GM12878 (cell line): ENCODE results near the gene GRIA2. TPM values are rescaled to one million over a fixed set of nuclear protein-coding genes. Genes with fewer than 3 reads are reported as not detected.

Source experiments
- ATAC-seq: fragments of 200-7000 bp; cut with Tn5 transposase; 3 replicates; pipeline ENCODE4 v1.9.1; 2020; ENCODE audit warnings: mild to moderate bottlenecking, moderate library complexity
- BruUV-seq: library from RNA; stranded (reverse); fragments of 400-500 nt; replicated peaks from 2 replicates; lab custom pipeline; 2021; lab: Mats Ljungman, UMichigan
- CTCF ChIA-PET: fragments of 300-600 bp; sonication (Branson Sonifier 250); formaldehyde crosslinking; extraction: SDS; loops from one replicate; lab custom pipeline; 2021; ENCODE audit warnings: inconsistent platforms; lab: Yijun Ruan, JAX
- POLR2A ChIA-PET: fragments of 350-600 bp; formaldehyde crosslinking; extraction: SDS; loops from one replicate; lab custom pipeline; 2021; ENCODE audit warnings: inconsistent platforms; lab: Charles Lee
- RAD21 ChIA-PET: fragments of 300-600 bp; sonication (Branson Sonifier 250); formaldehyde crosslinking; loops from one replicate; lab custom pipeline; 2023; ENCODE audit warnings: antibody characterized with exemption; ENCODE audit not compliant: unreplicated experiment; lab: Charles Lee
- SMC1A ChIA-PET: fragments of 300-600 bp; sonication (Branson Sonifier 250); formaldehyde crosslinking; loops from one replicate; lab custom pipeline; 2023; ENCODE audit not compliant: unreplicated experiment, uncharacterized antibody; lab: Charles Lee
- DNase-seq: peaks from one replicate; pipeline ENCODE4 v3.0.0-alpha.2; 2011; ENCODE audit warnings: low read depth, low spot score
- FAIRE-seq: peaks from 3 replicates; lab custom pipeline; 2011; peaks lifted over from hg19 to GRCh38; lab: Jason Lieb, UNC
- H2AFZ ChIP-seq: 2 replicates; pipeline ENCODE4 v1.6.0; 2011; ENCODE audit warnings: low read depth, low read length, control low read depth; ENCODE audit not compliant: control insufficient read depth
- H3K27ac ChIP-seq: 2 replicates; pipeline ENCODE4 v1.5.1; 2011; ENCODE audit warnings: control low read depth; ENCODE audit not compliant: control insufficient read depth, insufficient read depth
- H3K27me3 ChIP-seq, 2 experiments: replicated peaks in 1 of 2; 2 replicates each; pipeline versions ENCODE4 v1.6.0 to v1.6.1; 2011; ENCODE audit warnings: low read length in 1 of 2; ENCODE audit not compliant: control insufficient read depth in 2 of 2, insufficient read depth in 2 of 2
- H3K36me3 ChIP-seq, 2 experiments: 2 replicates each; pipeline ENCODE4 v1.5.1; 2011; ENCODE audit warnings: low read length in 1 of 2; ENCODE audit not compliant: control insufficient read depth in 2 of 2, insufficient read depth in 2 of 2
- H3K4me1 ChIP-seq: 2 replicates; pipeline ENCODE4 v1.6.1; 2011; ENCODE audit warnings: mild to moderate bottlenecking, low read length, moderate library complexity, mixed read lengths; ENCODE audit not compliant: control insufficient read depth, insufficient read depth
- H3K4me2 ChIP-seq: 2 replicates; pipeline ENCODE4 v1.6.0; 2011; ENCODE audit warnings: control low read depth; ENCODE audit not compliant: control insufficient read depth, insufficient read depth
- H3K4me3 ChIP-seq: fragments of 200-600 bp; sonication (generic); 2 replicates; pipeline ENCODE4 v1.5.1; 2016
- H3K79me2 ChIP-seq: 2 replicates; pipeline ENCODE4 v1.6.0; 2011; ENCODE audit warnings: low read length; ENCODE audit not compliant: control insufficient read depth, insufficient read depth
- H3K9ac ChIP-seq: 2 replicates; pipeline ENCODE4 v1.8.0; 2011; ENCODE audit warnings: low read length, control low read depth, mixed read lengths; ENCODE audit not compliant: control insufficient read depth, insufficient read depth
- H3K9me3 ChIP-seq: replicated peaks from 3 replicates; pipeline ENCODE4 v1.5.1; 2011; ENCODE audit warnings: mild to moderate bottlenecking, low read length; ENCODE audit not compliant: control insufficient read depth, insufficient read depth
- H4K20me1 ChIP-seq: 2 replicates; pipeline ENCODE4 v1.6.0; 2011; ENCODE audit not compliant: control insufficient read depth, insufficient read depth
- CHD4 ChIP-seq: fragments of 200-600 bp; sonication (generic); IDR thresholded peaks from 2 replicates; pipeline ENCODE4 v1.6.1; 2016; ENCODE audit warnings: mild to moderate bottlenecking
- POU2F2 ChIP-seq: IDR thresholded peaks from 3 replicates; pipeline ENCODE4 v1.6.1; 2011; ENCODE audit warnings: low read depth, mild to moderate bottlenecking, low read length, borderline replicate concordance
- RCOR1 ChIP-seq: conservative IDR thresholded peaks from 2 replicates; pipeline ENCODE4 v1.6.1; 2012; ENCODE audit warnings: low read depth, low read length, improper control_type of control experiment
- RELA ChIP-seq: fragments of 450-650 bp; IDR thresholded peaks from 2 replicates; pipeline ENCODE4 v1.8.0; 2014; ENCODE audit warnings: borderline replicate concordance; ENCODE audit not compliant: partially characterized antibody
- RUNX3 ChIP-seq: IDR thresholded peaks from 2 replicates; pipeline ENCODE4 v1.6.1; 2012; ENCODE audit warnings: low read length, inconsistent platforms
- SIX5 ChIP-seq: IDR thresholded peaks from 2 replicates; pipeline ENCODE4 v1.6.1; 2011; ENCODE audit warnings: mild to moderate bottlenecking, low read depth, low read length, moderate library complexity; ENCODE audit not compliant: severe bottlenecking
- SREBF1 ChIP-seq: IDR thresholded peaks from 2 replicates; pipeline ENCODE4 v1.6.1; 2012; ENCODE audit warnings: mild to moderate bottlenecking, low read length
- STAT3 ChIP-seq: IDR thresholded peaks from 2 replicates; pipeline ENCODE4 v1.6.1; 2011; ENCODE audit warnings: low read depth, low read length, improper control_type of control experiment
- YBX1 ChIP-seq: fragments of 450-650 bp; IDR thresholded peaks from 2 replicates; pipeline ENCODE4 v1.6.1; 2016; ENCODE audit warnings: antibody characterized with exemption
- WGBS: methylation state at CpG from one replicate; pipeline ENCODE4 v1.1.6; 2016; ENCODE audit warnings: low lambda C conversion rate; ENCODE audit not compliant: insufficient replicate concordance, insufficient coverage; ENCODE audit errors: missing lambda C conversion rate; 5-methylcytosine and 5-hydroxymethylcytosine counted together
- in situ Hi-C: fragments of 300-500 bp; cut with MboI; formaldehyde crosslinking; loops from 9 replicates; pipeline ENCODE4 v1.14.3; 2018; ENCODE audit warnings: mixed read lengths
- intact Hi-C: fragments of 100-400 bp; cut with micrococcal nuclease; formaldehyde crosslinking; loops from one replicate; pipeline ENCODE4 v1.14.2; 2022; ENCODE audit not compliant: unreplicated experiment
- polyA plus RNA-seq, 11 experiments: library from polyadenylated mRNA; depleted of rRNA in 4 of 11; unstranded in 6 of 11; stranded (reverse) in 5 of 11; fragments of >200 nt; fragmentation: Nextera tagmentation in 4 of 11; fragmentation: Illumina TruSeq in 1 of 11; extraction: Ambion mirVana in 4 of 11; extraction: Trizol in 1 of 11; gene quantifications; 1 replicate in 1 of 11; 2 replicates in 10 of 11; pipeline versions ENCODE4 v1.2.1 to v1.2.3, GENCODE V29; 2011 to 2016; ENCODE audit warnings: inconsistent platforms in 2 of 11, missing spikeins in 2 of 11, low read depth in 1 of 11
- total RNA-seq, 4 experiments: library from RNA; depleted of rRNA in 3 of 4; stranded (reverse); fragments of >200 nt in 3 of 4; fragmentation: Illumina TruSeq in 1 of 4; extraction: Trizol in 1 of 4; gene quantifications; 2 replicates each; pipeline versions ENCODE4 v1.2.1 to v1.2.3, GENCODE V29; 2013 to 2021
- TF ChIP-seq, protein P1 (sequence below): fragments of 450-650 bp; IDR thresholded peaks from 2 replicates; pipeline ENCODE4 v1.6.1; 2018; ENCODE audit warnings: mild to moderate bottlenecking, low read depth, moderate library complexity; ENCODE audit not compliant: partially characterized antibody
- TF ChIP-seq, protein P2 (sequence below): fragments of 450-650 bp; IDR thresholded peaks from 2 replicates; pipeline ENCODE4 v1.6.1; 2017; ENCODE audit warnings: mild to moderate bottlenecking, moderate library complexity
- TF ChIP-seq, protein P3 (sequence below): fragments of 450-650 bp; IDR thresholded peaks from 2 replicates; pipeline ENCODE4 v1.6.1; 2014; ENCODE audit warnings: mild to moderate bottlenecking
- TF ChIP-seq, protein P4 (sequence below): fragments of 450-650 bp; formaldehyde crosslinking; IDR thresholded peaks from 2 replicates; pipeline ENCODE4 v1.5.0; 2022; ENCODE audit warnings: mild to moderate bottlenecking, missing genetic modification characterization

The GRIA2 gene
- total and polyA plus RNA-seq, 10 of the 15 experiments (the other 5 are each of a cell fraction or from before 2014, with no cell fraction given): under 0.01 TPM; not detected in 9

GRCh38 chr4:157389741-157390140 lies 169.2 kb downstream of the GRIA2 start:
- ChIA-PET CTCF (no interaction called here), SMC1A (no interaction called here), RAD21 (no interaction called here), POLR2A (no interaction called here)
- Histone ChIP-seq H3K27me3 (no peaks in the 10 kb centered on the region), H3K79me2 (no peaks in the 10 kb centered on the region), H3K9me3 (no peaks in the 10 kb centered on the region), H3K4me2 (no peak overlapping the region), H3K4me3 (no peak overlapping the region), H2AFZ (no peak overlapping the region), H3K4me1 (no peaks in the 10 kb centered on the region), H3K36me3 (no peaks in the 10 kb centered on the region), H4K20me1 (no peaks in the 10 kb centered on the region), H3K27ac (no peak overlapping the region), H3K9ac (no peak overlapping the region)
- FAIRE-seq: no peak
- no TSS peak for BruUV-seq
- intact Hi-C loops (no loop called here), in situ Hi-C loops (no loop called here)
- DNase-seq: no peak
- TF ChIP-seq POU2F2 (no peak), RUNX3 (no peak), STAT3 (no peak), RELA (no peak), CHD4 (no peak), SIX5 (no peak), SREBF1 (no peak), YBX1 (no peak), RCOR1 (no peak)
- TF ChIP-seq, protein P1, sequence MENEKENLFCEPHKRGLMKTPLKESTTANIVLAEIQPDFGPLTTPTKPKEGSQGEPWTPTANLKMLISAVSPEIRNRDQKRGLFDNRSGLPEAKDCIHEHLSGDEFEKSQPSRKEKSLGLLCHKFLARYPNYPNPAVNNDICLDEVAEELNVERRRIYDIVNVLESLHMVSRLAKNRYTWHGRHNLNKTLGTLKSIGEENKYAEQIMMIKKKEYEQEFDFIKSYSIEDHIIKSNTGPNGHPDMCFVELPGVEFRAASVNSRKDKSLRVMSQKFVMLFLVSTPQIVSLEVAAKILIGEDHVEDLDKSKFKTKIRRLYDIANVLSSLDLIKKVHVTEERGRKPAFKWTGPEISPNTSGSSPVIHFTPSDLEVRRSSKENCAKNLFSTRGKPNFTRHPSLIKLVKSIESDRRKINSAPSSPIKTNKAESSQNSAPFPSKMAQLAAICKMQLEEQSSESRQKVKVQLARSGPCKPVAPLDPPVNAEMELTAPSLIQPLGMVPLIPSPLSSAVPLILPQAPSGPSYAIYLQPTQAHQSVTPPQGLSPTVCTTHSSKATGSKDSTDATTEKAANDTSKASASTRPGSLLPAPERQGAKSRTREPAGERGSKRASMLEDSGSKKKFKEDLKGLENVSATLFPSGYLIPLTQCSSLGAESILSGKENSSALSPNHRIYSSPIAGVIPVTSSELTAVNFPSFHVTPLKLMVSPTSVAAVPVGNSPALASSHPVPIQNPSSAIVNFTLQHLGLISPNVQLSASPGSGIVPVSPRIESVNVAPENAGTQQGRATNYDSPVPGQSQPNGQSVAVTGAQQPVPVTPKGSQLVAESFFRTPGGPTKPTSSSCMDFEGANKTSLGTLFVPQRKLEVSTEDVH: no peak
- TF ChIP-seq, protein P2, sequence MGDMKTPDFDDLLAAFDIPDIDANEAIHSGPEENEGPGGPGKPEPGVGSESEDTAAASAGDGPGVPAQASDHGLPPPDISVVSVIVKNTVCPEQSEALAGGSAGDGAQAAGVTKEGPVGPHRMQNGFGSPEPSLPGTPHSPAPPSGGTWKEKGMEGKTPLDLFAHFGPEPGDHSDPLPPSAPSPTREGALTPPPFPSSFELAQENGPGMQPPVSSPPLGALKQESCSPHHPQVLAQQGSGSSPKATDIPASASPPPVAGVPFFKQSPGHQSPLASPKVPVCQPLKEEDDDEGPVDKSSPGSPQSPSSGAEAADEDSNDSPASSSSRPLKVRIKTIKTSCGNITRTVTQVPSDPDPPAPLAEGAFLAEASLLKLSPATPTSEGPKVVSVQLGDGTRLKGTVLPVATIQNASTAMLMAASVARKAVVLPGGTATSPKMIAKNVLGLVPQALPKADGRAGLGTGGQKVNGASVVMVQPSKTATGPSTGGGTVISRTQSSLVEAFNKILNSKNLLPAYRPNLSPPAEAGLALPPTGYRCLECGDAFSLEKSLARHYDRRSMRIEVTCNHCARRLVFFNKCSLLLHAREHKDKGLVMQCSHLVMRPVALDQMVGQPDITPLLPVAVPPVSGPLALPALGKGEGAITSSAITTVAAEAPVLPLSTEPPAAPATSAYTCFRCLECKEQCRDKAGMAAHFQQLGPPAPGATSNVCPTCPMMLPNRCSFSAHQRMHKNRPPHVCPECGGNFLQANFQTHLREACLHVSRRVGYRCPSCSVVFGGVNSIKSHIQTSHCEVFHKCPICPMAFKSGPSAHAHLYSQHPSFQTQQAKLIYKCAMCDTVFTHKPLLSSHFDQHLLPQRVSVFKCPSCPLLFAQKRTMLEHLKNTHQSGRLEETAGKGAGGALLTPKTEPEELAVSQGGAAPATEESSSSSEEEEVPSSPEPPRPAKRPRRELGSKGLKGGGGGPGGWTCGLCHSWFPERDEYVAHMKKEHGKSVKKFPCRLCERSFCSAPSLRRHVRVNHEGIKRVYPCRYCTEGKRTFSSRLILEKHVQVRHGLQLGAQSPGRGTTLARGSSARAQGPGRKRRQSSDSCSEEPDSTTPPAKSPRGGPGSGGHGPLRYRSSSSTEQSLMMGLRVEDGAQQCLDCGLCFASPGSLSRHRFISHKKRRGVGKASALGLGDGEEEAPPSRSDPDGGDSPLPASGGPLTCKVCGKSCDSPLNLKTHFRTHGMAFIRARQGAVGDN: no peak
- TF ChIP-seq, protein P3, sequence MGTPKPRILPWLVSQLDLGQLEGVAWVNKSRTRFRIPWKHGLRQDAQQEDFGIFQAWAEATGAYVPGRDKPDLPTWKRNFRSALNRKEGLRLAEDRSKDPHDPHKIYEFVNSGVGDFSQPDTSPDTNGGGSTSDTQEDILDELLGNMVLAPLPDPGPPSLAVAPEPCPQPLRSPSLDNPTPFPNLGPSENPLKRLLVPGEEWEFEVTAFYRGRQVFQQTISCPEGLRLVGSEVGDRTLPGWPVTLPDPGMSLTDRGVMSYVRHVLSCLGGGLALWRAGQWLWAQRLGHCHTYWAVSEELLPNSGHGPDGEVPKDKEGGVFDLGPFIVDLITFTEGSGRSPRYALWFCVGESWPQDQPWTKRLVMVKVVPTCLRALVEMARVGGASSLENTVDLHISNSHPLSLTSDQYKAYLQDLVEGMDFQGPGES: no peak
- TF ChIP-seq, protein P4, sequence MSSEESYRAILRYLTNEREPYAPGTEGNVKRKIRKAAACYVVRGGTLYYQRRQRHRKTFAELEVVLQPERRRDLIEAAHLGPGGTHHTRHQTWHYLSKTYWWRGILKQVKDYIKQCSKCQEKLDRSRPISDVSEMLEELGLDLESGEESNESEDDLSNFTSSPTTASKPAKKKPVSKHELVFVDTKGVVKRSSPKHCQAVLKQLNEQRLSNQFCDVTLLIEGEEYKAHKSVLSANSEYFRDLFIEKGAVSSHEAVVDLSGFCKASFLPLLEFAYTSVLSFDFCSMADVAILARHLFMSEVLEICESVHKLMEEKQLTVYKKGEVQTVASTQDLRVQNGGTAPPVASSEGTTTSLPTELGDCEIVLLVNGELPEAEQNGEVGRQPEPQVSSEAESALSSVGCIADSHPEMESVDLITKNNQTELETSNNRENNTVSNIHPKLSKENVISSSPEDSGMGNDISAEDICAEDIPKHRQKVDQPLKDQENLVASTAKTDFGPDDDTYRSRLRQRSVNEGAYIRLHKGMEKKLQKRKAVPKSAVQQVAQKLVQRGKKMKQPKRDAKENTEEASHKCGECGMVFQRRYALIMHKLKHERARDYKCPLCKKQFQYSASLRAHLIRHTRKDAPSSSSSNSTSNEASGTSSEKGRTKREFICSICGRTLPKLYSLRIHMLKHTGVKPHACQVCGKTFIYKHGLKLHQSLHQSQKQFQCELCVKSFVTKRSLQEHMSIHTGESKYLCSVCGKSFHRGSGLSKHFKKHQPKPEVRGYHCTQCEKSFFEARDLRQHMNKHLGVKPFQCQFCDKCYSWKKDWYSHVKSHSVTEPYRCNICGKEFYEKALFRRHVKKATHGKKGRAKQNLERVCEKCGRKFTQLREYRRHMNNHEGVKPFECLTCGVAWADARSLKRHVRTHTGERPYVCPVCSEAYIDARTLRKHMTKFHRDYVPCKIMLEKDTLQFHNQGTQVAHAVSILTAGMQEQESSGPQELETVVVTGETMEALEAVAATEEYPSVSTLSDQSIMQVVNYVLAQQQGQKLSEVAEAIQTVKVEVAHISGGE (CRISPR knock-in tag): no peak
- 2% methylated on average over 3 of the region's 3 CpGs for WGBS
- no peak for ATAC-seq
